Stimulated activated CD4-positive, alpha-beta T cell treated with anti-CD3 and anti-CD28 coated beads, Interleukin-1b, Interleukin-23, amount 100 ng/mL, for 24 hours (primary cell): ENCODE measurements around the gene DIPK1C.
A peak's percentile ranks its signal among the peaks of the same experiment; 100 is the strongest.
"Not testable (repeated sequence)": the region's sequence is repeated elsewhere in the genome, so short reads cannot be mapped to it uniquely, and the experiment has no call there.

Experiments used
- DNase-seq, 4 experiments: peaks; one replicate each; pipeline ENCODE4 v3.0.0-alpha.2; 2020; ENCODE audit warnings: low read depth in 4 of 4, low spot score in 1 of 4

The DIPK1C gene

GRCh38 chr18:74457043-74457724 is at the start of gene DIPK1C:
TSS of gene DIPK1C (minus strand) at chr18:74457308. CDS start at chr18:74457259, 49 bp downstream.
- DNase-seq = no peak

GRCh38 chr18:74506448-74507084 is 49.5 kb upstream of the DIPK1C start:
- DNase-seq = no peak

GRCh38 chr18:74505776-74506175 is 48.7 kb upstream of the DIPK1C start:
- no peak for DNase-seq

- no peak for DNase-seq
Observed at GRCh38 chr18:74503137-74503536, 46.0 kb upstream of the DIPK1C start.

GRCh38 chr18:74501386-74501785 is 44.3 kb upstream of the DIPK1C start:
- DNase-seq = no peak

GRCh38 chr18:74500774-74501173 is 43.7 kb upstream of the DIPK1C start:
- not testable (repeated sequence) for DNase-seq

GRCh38 chr18:74500372-74500771 is 43.3 kb upstream of the DIPK1C start:
- no peak for DNase-seq

GRCh38 chr18:74499633-74500032 is 42.5 kb upstream of the DIPK1C start:
- DNase-seq = no peak

- peak; percentile 42 to 73 (median 57) for DNase-seq
Observed at GRCh38 chr18:74498712-74499627, 41.9 kb upstream of the DIPK1C start.

- no peak for DNase-seq
Observed at GRCh38 chr18:74497778-74498177, 40.7 kb upstream of the DIPK1C start.

- DNase-seq = no peak
Observed at GRCh38 chr18:74497324-74497676, 40.2 kb upstream of the DIPK1C start.

- DNase-seq = peak in 2 of 4 experiments; percentile 10 to 12
Observed at GRCh38 chr18:74496508-74497323, 39.6 kb upstream of the DIPK1C start.

GRCh38 chr18:74495581-74496507 is 38.7 kb upstream of the DIPK1C start, which contains the start of gene CNDP2:
TSS of gene CNDP2 (plus strand) at chr18:74496363. CDS start at chr18:74499974, 3,611 bp downstream.
- DNase-seq = peak; percentile 99 to 100 (median 99)

- no peak for DNase-seq
Observed at GRCh38 chr18:74494514-74494913, 37.4 kb upstream of the DIPK1C start.

- no peak for DNase-seq
Observed at GRCh38 chr18:74493689-74494088, 36.6 kb upstream of the DIPK1C start.

GRCh38 chr18:74492259-74492658 is 35.2 kb upstream of the DIPK1C start:
- DNase-seq = no peak

GRCh38 chr18:74489676-74490075 is 32.6 kb upstream of the DIPK1C start:
- DNase-seq = no peak

- no peak for DNase-seq
Observed at GRCh38 chr18:74488864-74489263, 31.8 kb upstream of the DIPK1C start.

- DNase-seq = no peak
Observed at GRCh38 chr18:74488354-74488753, 31.2 kb upstream of the DIPK1C start.
